H9 (cell line): ENCODE measurements around the gene FN1. TPM values are rescaled to one million over a fixed set of nuclear protein-coding genes. Genes with fewer than 3 reads are reported as not detected.

Experiments
- DNase-seq: peaks from one replicate; pipeline ENCODE4 v3.0.0-alpha.2; 2017
- H2AFZ ChIP-seq: one replicate; pipeline ENCODE4 v1.6.1; 2013; ENCODE audit warnings: mild to moderate bottlenecking, low read length, control low read depth, moderate library complexity
- H2AK5ac ChIP-seq: 2 replicates; pipeline ENCODE4 v1.6.1; 2013; ENCODE audit warnings: low read length, control low read depth, mixed read lengths; ENCODE audit not compliant: insufficient read length
- H2BK120ac ChIP-seq: one replicate; pipeline ENCODE4 v1.6.1; 2013; ENCODE audit warnings: low read depth, mild to moderate bottlenecking, low read length, control low read depth, inconsistent platforms; ENCODE audit not compliant: poor library complexity, severe bottlenecking
- H2BK12ac ChIP-seq: 2 replicates; pipeline ENCODE4 v1.6.1; 2013; ENCODE audit warnings: low read length, control low read depth, mixed read lengths, low read depth; ENCODE audit not compliant: insufficient read length
- H2BK15ac ChIP-seq: 2 replicates; pipeline ENCODE4 v1.6.1; 2013; ENCODE audit warnings: low read depth, low read length, control low read depth
- H2BK20ac ChIP-seq: one replicate; pipeline ENCODE4 v1.6.1; 2013; ENCODE audit warnings: low read depth, mild to moderate bottlenecking, low read length, control low read depth, inconsistent platforms; ENCODE audit not compliant: poor library complexity, severe bottlenecking
- H2BK5ac ChIP-seq: 2 replicates; pipeline ENCODE4 v1.6.1; 2013; ENCODE audit warnings: low read length, control low read depth, mixed read lengths; ENCODE audit not compliant: insufficient read length
- H3K14ac ChIP-seq: 2 replicates; pipeline ENCODE4 v1.6.1; 2013; ENCODE audit warnings: low read length, control low read depth; ENCODE audit not compliant: insufficient read depth
- H3K18ac ChIP-seq: 2 replicates; pipeline ENCODE4 v1.6.1; 2013; ENCODE audit warnings: low read depth, mild to moderate bottlenecking, mixed read lengths, low read length, control low read depth; ENCODE audit not compliant: insufficient read length
- H3K23ac ChIP-seq: 2 replicates; pipeline ENCODE4 v1.6.1; 2013; ENCODE audit warnings: low read length, control low read depth, mixed read lengths, low read depth; ENCODE audit not compliant: insufficient read length
- H3K23me2 ChIP-seq: 2 replicates; pipeline ENCODE4 v1.6.1; 2013; ENCODE audit warnings: low read depth, mild to moderate bottlenecking, mixed read lengths, low read length, control low read depth; ENCODE audit not compliant: insufficient read length, poor library complexity, severe bottlenecking
- H3K27ac ChIP-seq: 2 replicates; pipeline ENCODE4 v1.5.1; 2013; ENCODE audit warnings: low read length, control low read depth, mixed read lengths, low read depth; ENCODE audit not compliant: insufficient read length
- H3K27me3 ChIP-seq: 2 replicates; pipeline ENCODE4 v1.6.1; 2013; ENCODE audit warnings: low read length, control low read depth, inconsistent platforms; ENCODE audit not compliant: insufficient read depth
- H3K4ac ChIP-seq: 2 replicates; pipeline ENCODE4 v1.6.1; 2013; ENCODE audit warnings: low read depth, mild to moderate bottlenecking, control low read depth, inconsistent platforms, low read length, moderate library complexity
- H3K4me1 ChIP-seq: 2 replicates; pipeline ENCODE4 v1.6.1; 2013; ENCODE audit warnings: low read length, control low read depth, inconsistent platforms; ENCODE audit not compliant: insufficient read depth
- H3K4me2 ChIP-seq: 2 replicates; pipeline ENCODE4 v1.6.1; 2013; ENCODE audit warnings: low read length, control low read depth, mixed read lengths; ENCODE audit not compliant: insufficient read length, insufficient read depth
- H3K56ac ChIP-seq: 2 replicates; pipeline ENCODE4 v1.6.1; 2013; ENCODE audit warnings: low read depth, mild to moderate bottlenecking, mixed read lengths, low read length, control low read depth; ENCODE audit not compliant: insufficient read length
- H3K79me1 ChIP-seq: 2 replicates; pipeline ENCODE4 v1.6.1; 2013; ENCODE audit warnings: low read depth, mild to moderate bottlenecking, moderate library complexity, low read length, control low read depth, inconsistent platforms; ENCODE audit not compliant: insufficient read depth, poor library complexity, severe bottlenecking
- H3K79me2 ChIP-seq: 2 replicates; pipeline ENCODE4 v1.6.1; 2013; ENCODE audit warnings: low read length, control low read depth, inconsistent platforms; ENCODE audit not compliant: insufficient read depth
- H3K9ac ChIP-seq: 2 replicates; pipeline ENCODE4 v1.6.1; 2013; ENCODE audit warnings: low read length, control low read depth, mixed read lengths; ENCODE audit not compliant: insufficient read length; ENCODE audit errors: extremely low read depth
- H3K9me3 ChIP-seq: one replicate; pipeline ENCODE4 v1.6.1; 2013; ENCODE audit warnings: low read depth, low read length, inconsistent platforms; ENCODE audit not compliant: control insufficient read depth
- H3T11ph ChIP-seq: one replicate; pipeline ENCODE4 v1.6.1; 2013; ENCODE audit warnings: mild to moderate bottlenecking, low read length, control low read depth, inconsistent platforms
- H4K20me1 ChIP-seq: one replicate; pipeline ENCODE4 v1.6.1; 2013; ENCODE audit not compliant: control insufficient read depth, insufficient read length, insufficient read depth
- H4K5ac ChIP-seq: 2 replicates; pipeline ENCODE4 v1.6.1; 2013; ENCODE audit warnings: low read depth, mild to moderate bottlenecking, mixed read lengths, low read length, control low read depth; ENCODE audit not compliant: insufficient read length
- H4K8ac ChIP-seq: replicated peaks from 2 replicates; pipeline ENCODE4 v1.6.1; 2013; ENCODE audit warnings: low read length, control low read depth, mixed read lengths, low read depth; ENCODE audit not compliant: insufficient read length
- H4K91ac ChIP-seq: 2 replicates; pipeline ENCODE4 v1.6.1; 2013; ENCODE audit warnings: low read depth, mild to moderate bottlenecking, moderate library complexity, mixed read lengths, low read length, control low read depth; ENCODE audit not compliant: insufficient read length
- H3K27ac Mint-ChIP-seq, 3 experiments: 2 replicates in 2 of 3; 3 replicates in 1 of 3; pipeline ENCODE4 v1.8.0; 2020 to 2021; ENCODE audit warnings: mixed read lengths in 3 of 3, mild to moderate bottlenecking in 1 of 3, moderate library complexity in 1 of 3
- H3K27me3 Mint-ChIP-seq: 2 replicates; pipeline ENCODE4 v1.8.0; 2021; ENCODE audit warnings: low read depth, mild to moderate bottlenecking, moderate library complexity, mixed read lengths
- H3K36me3 Mint-ChIP-seq, 3 experiments: 2 replicates in 2 of 3; 3 replicates in 1 of 3; pipeline ENCODE4 v1.8.0; 2020 to 2021; ENCODE audit warnings: low read depth in 3 of 3, mixed read lengths in 3 of 3; ENCODE audit not compliant: insufficient read depth in 1 of 3
- H3K4me1 Mint-ChIP-seq, 2 experiments: 2 replicates each; pipeline ENCODE4 v1.8.0; 2020; ENCODE audit warnings: mixed read lengths in 2 of 2
- H3K4me3 Mint-ChIP-seq, 2 experiments: 2 replicates in 1 of 2; 3 replicates in 1 of 2; pipeline ENCODE4 v1.8.0; 2020 to 2021; ENCODE audit warnings: mild to moderate bottlenecking in 2 of 2, mixed read lengths in 2 of 2, moderate library complexity in 1 of 2
- H3K9me3 Mint-ChIP-seq, 2 experiments: 2 replicates in 1 of 2; 3 replicates in 1 of 2; pipeline ENCODE4 v1.8.0; 2020; ENCODE audit warnings: mild to moderate bottlenecking in 2 of 2, mixed read lengths in 2 of 2, moderate library complexity in 1 of 2
- CTCF ChIP-seq: fragments of 200-600 bp; sonication (generic); conservative IDR thresholded peaks from 3 replicates; pipeline ENCODE4 v1.8.0; 2021; ENCODE audit warnings: antibody characterized with exemption, mild to moderate bottlenecking
- WGBS: extraction: QIAGEN DNeasy Blood & Tissue Kit; methylation state at CpG from one replicate; pipeline ENCODE4 v1.1.7; 2013; ENCODE audit warnings: missing lambda C conversion rate, low lambda C conversion rate, mixed read lengths; ENCODE audit not compliant: insufficient read length; ENCODE audit errors: extremely low coverage; 5-methylcytosine and 5-hydroxymethylcytosine counted together
- total RNA-seq: library from RNA; stranded (reverse); gene quantifications from 2 replicates; pipeline ENCODE4 v1.2.1, GENCODE V29; 2021

Gene FN1
- total RNA-seq, 1 experiment from 2014 or later, result 56.0 TPM

- Histone ChIP-seq H3T11ph (no peak overlapping the region), H3K56ac (no peak overlapping the region), H3K4me1 (no peaks in the 10 kb centered on the region), H2BK20ac (no peak overlapping the region), H3K4me2 (no peak overlapping the region), H4K20me1 (no peaks in the 10 kb centered on the region), H3K23ac (no peak overlapping the region), H3K23me2 (peaks cover 12% of the 10 kb centered on the region), H3K4ac (no peak overlapping the region), H2BK120ac (no peak overlapping the region), H3K18ac (no peak overlapping the region), H2BK15ac (no peak overlapping the region), H4K5ac (no peak overlapping the region), H4K8ac (no peak overlapping the region), H3K79me2 (peaks cover 9% of the 10 kb centered on the region; the same call in 1 of the 2 replicates), H4K91ac (no peak overlapping the region), H3K27ac (no peak overlapping the region), H3K9ac (no peak overlapping the region), H2AK5ac (no peak overlapping the region), H2BK12ac (no peak overlapping the region), H3K27me3 (no peaks in the 10 kb centered on the region), H3K14ac (no peak overlapping the region), H2AFZ (no peak overlapping the region), H3K9me3 (no peaks in the 10 kb centered on the region), H3K79me1 (no peaks in the 10 kb centered on the region), H2BK5ac (no peak overlapping the region)
- 0 out of 7 replicates have a peak overlapping the region, but pooled peaks of 1 of the 3 experiments have one; percentile 3 for H3K27ac Mint-ChIP-seq
- DNase-seq, result no peak
- H3K4me1 Mint-ChIP-seq, result peaks cover 16 to 27% of the 10 kb centered on the region in 2 experiments
- no peaks in the 10 kb centered on the region for H3K9me3 Mint-ChIP-seq
- peaks cover 40 to 72% (median 60%) of the 10 kb centered on the region in 3 experiments for H3K36me3 Mint-ChIP-seq
- no peaks in the 10 kb centered on the region for H3K27me3 Mint-ChIP-seq
- no CpG with 5 or more reads among the region's 1 CpG for WGBS
- TF ChIP-seq CTCF, result no peak
- no peak overlapping the region for H3K4me3 Mint-ChIP-seq
Measured at GRCh38 chr2:215314896-215315295, 121.0 kb downstream of the FN1 start.
